KMS-11 (cell line): ENCODE results near the gene GINS2.

ENCODE experiments used
- H2AFZ ChIP-seq: fragments of 200-600 bp; sonication (generic); 2 replicates; pipeline ENCODE4 v1.6.1; 2016; ENCODE audit warnings: antibody characterized with exemption, mixed run types, low read depth
- H3K27ac ChIP-seq: fragments of 200-600 bp; sonication (generic); 2 replicates; pipeline ENCODE4 v1.6.1; 2016; ENCODE audit warnings: mild to moderate bottlenecking, mixed run types
- H3K27me3 ChIP-seq: fragments of 200-600 bp; sonication (generic); 2 replicates; pipeline ENCODE4 v1.6.1; 2017; ENCODE audit warnings: mild to moderate bottlenecking, low read depth, mixed run types, moderate library complexity; ENCODE audit not compliant: insufficient read depth
- H3K36me3 ChIP-seq: fragments of 200-600 bp; sonication (generic); 2 replicates; pipeline ENCODE4 v1.6.1; 2017; ENCODE audit warnings: mild to moderate bottlenecking, mixed run types; ENCODE audit not compliant: insufficient read depth
- H3K4me1 ChIP-seq: fragments of 200-600 bp; sonication (generic); 2 replicates; pipeline ENCODE4 v1.6.1; 2016; ENCODE audit warnings: mild to moderate bottlenecking, low read depth, mixed run types; ENCODE audit not compliant: poor library complexity, severe bottlenecking
- H3K4me2 ChIP-seq: fragments of 200-600 bp; sonication (generic); 2 replicates; pipeline ENCODE4 v1.7.0; 2016; ENCODE audit warnings: mild to moderate bottlenecking, mixed run types
- H3K4me3 ChIP-seq: fragments of 200-600 bp; sonication (generic); IDR thresholded peaks from 2 replicates; pipeline ENCODE4 v1.6.1; 2017; ENCODE audit warnings: low read depth, low read length, mixed read lengths; ENCODE audit not compliant: insufficient read depth
- H3K79me2 ChIP-seq: fragments of 200-600 bp; sonication (generic); 2 replicates; pipeline ENCODE4 v1.6.1; 2016; ENCODE audit warnings: low read depth, mixed run types; ENCODE audit not compliant: insufficient read depth
- H3K9ac ChIP-seq: fragments of 200-600 bp; sonication (generic); 2 replicates; pipeline ENCODE4 v1.6.1; 2016; ENCODE audit warnings: mild to moderate bottlenecking, mixed run types
- H4K20me1 ChIP-seq: fragments of 200-600 bp; sonication (generic); 2 replicates; pipeline ENCODE4 v1.6.1; 2016; ENCODE audit warnings: mild to moderate bottlenecking, mixed run types; ENCODE audit not compliant: insufficient read depth
- TF ChIP-seq, protein P1 (sequence below): fragments of 200-600 bp; sonication (generic); conservative IDR thresholded peaks from 2 replicates; pipeline ENCODE4 v1.6.1; 2017; ENCODE audit warnings: low read depth, mild to moderate bottlenecking, antibody characterized with exemption, low read length, moderate library complexity, mixed read lengths

The GINS2 gene

DNA sequence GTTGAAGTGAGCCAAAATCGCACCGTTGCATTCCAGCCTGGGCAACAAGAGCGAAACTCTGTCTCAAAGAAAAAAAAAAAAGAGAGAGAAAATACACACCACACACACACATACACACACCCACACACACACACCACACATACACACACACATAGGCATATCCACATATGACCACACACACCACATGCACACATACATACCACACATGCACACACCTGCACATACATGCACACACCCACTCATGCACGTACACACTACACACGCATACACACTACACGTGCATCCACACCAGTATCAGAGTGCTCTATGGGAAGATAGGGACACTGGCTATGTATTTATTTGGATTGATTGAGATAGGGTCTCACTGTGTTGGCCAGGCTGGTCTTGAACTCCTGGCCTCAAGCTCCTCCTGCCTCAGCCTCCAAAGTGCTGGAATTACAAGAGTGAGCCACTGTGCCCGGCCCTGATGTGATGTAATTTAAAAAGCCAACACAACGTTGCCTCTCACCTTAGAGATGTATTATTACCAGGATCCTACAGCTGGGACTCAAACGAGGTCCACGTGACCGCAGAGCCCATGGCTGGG, 17.8 kb upstream of the GINS2 start:
- Histone ChIP-seq H3K36me3 (no peaks in the 10 kb centered on the region), H3K4me3 (no peak overlapping the region), H3K4me2 (no peak overlapping the region), H3K9ac (no peak overlapping the region), H3K27me3 (peaks cover 45% of the 10 kb centered on the region), H4K20me1 (no peaks in the 10 kb centered on the region), H3K4me1 (no peaks in the 10 kb centered on the region), H3K27ac (no peak overlapping the region), H2AFZ (no peak overlapping the region), H3K79me2 (no peaks in the 10 kb centered on the region)
- TF ChIP-seq, protein P1, sequence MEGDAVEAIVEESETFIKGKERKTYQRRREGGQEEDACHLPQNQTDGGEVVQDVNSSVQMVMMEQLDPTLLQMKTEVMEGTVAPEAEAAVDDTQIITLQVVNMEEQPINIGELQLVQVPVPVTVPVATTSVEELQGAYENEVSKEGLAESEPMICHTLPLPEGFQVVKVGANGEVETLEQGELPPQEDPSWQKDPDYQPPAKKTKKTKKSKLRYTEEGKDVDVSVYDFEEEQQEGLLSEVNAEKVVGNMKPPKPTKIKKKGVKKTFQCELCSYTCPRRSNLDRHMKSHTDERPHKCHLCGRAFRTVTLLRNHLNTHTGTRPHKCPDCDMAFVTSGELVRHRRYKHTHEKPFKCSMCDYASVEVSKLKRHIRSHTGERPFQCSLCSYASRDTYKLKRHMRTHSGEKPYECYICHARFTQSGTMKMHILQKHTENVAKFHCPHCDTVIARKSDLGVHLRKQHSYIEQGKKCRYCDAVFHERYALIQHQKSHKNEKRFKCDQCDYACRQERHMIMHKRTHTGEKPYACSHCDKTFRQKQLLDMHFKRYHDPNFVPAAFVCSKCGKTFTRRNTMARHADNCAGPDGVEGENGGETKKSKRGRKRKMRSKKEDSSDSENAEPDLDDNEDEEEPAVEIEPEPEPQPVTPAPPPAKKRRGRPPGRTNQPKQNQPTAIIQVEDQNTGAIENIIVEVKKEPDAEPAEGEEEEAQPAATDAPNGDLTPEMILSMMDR: no peak

- Histone ChIP-seq H2AFZ (no peak overlapping the region), H3K4me1 (no peaks in the 10 kb centered on the region), H3K27me3 (peaks cover 48% of the 10 kb centered on the region), H3K9ac (no peak overlapping the region), H3K79me2 (no peaks in the 10 kb centered on the region), H4K20me1 (no peaks in the 10 kb centered on the region), H3K4me3 (no peak overlapping the region), H3K4me2 (no peak overlapping the region), H3K27ac (no peak overlapping the region), H3K36me3 (no peaks in the 10 kb centered on the region)
- TF ChIP-seq, protein P1: no peak
These were observed 16.4 kb upstream of the GINS2 start for GRCh38 chr16:85704900-85705846.

DNA sequence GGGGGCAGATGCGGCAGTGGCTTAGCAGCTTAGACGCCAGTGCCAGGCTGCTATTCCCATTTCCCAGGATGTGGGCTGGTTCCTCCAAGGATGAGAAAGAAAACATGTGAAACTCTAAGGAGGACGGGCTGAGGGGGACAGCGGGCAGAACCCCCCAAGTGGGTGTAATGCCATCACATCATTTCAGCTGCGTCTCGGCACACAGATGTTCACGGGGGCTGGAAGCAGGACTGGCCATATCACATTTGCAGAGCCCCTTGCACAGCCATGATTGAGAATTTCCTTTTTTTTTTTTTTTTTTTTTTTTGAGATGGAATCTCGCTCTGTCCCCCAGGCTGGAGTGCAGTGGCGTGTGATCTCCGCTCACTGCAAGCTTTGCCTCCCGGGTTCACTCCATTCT, 15.3 kb upstream of the GINS2 start:
- Histone ChIP-seq H4K20me1 (no peaks in the 10 kb centered on the region), H3K36me3 (no peaks in the 10 kb centered on the region), H3K27ac (no peak overlapping the region), H3K79me2 (no peaks in the 10 kb centered on the region), H3K27me3 (peaks cover 49% of the 10 kb centered on the region), H3K9ac (no peak overlapping the region), H3K4me1 (no peaks in the 10 kb centered on the region), H3K4me2 (no peak overlapping the region), H2AFZ (no peak overlapping the region), H3K4me3 (no peak overlapping the region)
- TF ChIP-seq, protein P1: no peak

DNA sequence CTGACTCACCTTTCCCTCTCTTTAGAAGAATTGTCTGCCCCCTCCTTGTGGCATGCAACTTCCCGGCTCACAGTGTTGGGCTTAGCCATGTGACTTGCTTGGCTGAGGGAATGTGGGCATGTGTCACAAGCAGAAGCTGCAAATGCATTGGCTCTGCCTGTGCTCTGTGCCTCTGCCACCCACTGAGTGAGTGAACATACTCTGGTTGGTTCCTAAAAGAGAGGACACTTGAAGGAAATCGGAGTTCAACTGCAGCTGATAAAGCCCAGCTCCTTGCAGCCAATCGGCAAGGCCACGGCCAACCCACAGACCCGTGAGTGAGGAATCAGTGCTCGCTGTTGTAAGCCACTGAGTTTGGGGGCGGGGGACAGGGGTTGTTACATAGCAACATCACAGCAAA, 10.9 kb upstream of the GINS2 start:
- H3K4me3 ChIP-seq: no peak overlapping the region
- no peak overlapping the region for H2AFZ ChIP-seq
- H3K4me2 ChIP-seq: no peak overlapping the region
- no peaks in the 10 kb centered on the region for H3K4me1 ChIP-seq
- TF ChIP-seq, protein P1: no peak
- H3K27ac ChIP-seq: no peak overlapping the region
- no peak overlapping the region for H3K9ac ChIP-seq
- no peaks in the 10 kb centered on the region for H4K20me1 ChIP-seq
- no peaks in the 10 kb centered on the region for H3K79me2 ChIP-seq
- H3K27me3 ChIP-seq: peaks cover 78% of the 10 kb centered on the region
- no peaks in the 10 kb centered on the region for H3K36me3 ChIP-seq
